CD4-positive, alpha-beta T cell treated with Interleukin-2 at 100 ng/mL for 4 hours (primary cell): ENCODE measurements around the gene CABCOCO1.
"Not testable (repeated sequence)": the region's sequence is repeated elsewhere in the genome, so short reads cannot be mapped to it uniquely, and the experiment has no call there.

Source experiments
- DNase-seq: peaks from one replicate; pipeline ENCODE4 v3.0.0-alpha.2; 2020; ENCODE audit warnings: low spot score

The CABCOCO1 gene

DNA sequence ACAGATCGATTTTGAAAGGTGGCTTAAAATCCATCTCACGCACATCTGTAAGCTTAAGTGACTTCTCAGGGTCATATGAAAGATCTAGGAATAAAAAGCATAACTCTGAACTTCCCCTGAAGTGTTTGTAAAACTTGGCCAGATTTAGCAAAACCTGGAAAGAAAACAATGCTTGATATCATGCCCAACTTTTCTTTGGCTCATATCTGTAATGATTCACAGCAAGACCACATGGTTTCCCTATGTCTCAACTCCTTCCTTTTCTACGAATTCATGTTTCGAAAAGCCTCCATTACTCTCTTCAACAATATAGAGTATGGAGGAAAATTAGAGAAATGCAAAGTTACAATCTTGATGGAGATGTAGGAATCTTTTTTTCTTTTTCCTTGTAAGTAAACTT lies 20.1 kb upstream of the CABCOCO1 start:
- no peak for DNase-seq

DNA sequence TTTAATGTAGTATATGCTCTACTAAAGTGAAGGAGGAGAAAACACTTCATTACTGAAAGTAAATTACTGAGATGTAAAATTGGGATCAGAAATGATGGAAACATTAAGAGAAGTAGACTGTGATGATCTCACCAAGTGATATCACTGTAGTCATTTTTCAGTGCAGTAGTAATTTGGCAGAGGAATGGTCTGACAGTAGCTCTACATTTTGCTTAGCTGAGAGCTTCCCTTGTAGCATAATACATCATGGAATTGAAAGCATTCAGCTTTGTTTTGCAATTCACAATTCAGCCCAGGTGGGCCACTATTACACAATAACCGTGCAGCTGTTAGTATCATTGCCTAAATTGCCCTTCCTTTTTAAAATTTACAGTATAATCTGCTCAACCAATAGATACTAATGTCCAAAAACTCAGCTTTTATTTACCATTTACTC lies 19.4 kb upstream of the CABCOCO1 start:
- no peak for DNase-seq

- no peak for DNase-seq
These were observed 9.0 kb upstream of the CABCOCO1 start for GRCh38 chr10:61653699-61654098.

DNA sequence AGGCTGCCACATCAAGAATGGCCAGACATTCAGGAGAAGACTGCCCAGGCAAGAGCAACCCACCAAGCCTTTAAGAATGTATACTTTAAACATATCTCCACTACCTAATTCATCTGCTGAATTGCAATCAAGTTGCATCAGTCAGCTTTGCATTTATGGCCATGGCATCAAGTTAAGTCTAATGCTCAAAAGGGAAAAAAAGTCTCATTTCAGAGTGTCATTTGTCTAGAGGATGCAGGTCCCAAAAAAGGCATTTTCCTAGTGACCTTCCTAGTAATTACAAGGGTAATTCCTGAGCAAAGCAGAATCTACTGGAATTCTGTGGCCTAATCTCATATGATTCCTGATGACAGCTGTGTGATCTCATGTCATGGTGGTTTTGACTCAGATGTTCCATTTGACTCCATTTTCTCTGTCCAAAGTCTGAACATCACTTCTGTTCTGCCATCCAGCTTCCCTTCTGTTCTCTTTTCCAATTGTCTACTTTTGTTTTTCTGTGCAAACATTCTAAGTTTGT lies 7.3 kb upstream of the CABCOCO1 start:
- no peak for DNase-seq

DNA sequence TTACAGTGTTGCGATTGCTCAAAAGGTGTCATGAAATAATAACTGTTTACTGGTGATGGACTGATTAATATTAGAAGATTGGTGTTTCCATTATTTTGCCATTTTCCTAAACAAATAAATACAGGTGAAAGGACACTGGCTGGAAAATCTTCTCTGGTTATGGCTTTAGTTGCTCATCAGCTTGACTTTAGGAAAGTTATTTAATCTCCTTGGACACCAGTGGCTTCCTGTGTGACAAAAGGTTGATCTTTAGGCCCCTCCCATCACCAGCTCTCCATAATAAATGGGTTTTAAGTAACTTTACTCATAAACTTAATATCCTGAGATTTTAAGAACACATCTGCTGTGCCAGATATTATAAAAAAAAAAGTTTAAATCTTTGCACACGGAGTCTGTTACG lies 737 bp downstream of the CABCOCO1 start:
- DNase-seq = no peak

DNA sequence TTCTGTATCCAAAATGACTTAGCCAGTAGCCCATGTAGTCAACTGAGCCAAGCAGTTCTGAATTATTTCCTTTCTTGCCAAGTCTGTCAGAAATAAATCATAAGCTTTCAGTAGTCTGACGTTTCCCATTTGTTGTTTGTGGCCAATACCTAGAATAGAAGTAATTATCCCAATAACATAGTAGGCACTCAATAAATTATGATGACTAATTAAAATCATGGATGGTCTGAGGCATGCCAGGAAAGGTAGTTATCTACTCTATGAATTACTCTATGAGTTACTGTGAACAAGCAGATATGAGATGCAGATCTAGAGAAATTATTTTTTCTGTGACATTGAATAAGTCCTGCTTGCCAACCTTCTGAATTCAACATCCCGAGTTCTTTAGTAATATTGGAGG lies 2.3 kb downstream of the CABCOCO1 start:
- DNase-seq = no peak

DNA sequence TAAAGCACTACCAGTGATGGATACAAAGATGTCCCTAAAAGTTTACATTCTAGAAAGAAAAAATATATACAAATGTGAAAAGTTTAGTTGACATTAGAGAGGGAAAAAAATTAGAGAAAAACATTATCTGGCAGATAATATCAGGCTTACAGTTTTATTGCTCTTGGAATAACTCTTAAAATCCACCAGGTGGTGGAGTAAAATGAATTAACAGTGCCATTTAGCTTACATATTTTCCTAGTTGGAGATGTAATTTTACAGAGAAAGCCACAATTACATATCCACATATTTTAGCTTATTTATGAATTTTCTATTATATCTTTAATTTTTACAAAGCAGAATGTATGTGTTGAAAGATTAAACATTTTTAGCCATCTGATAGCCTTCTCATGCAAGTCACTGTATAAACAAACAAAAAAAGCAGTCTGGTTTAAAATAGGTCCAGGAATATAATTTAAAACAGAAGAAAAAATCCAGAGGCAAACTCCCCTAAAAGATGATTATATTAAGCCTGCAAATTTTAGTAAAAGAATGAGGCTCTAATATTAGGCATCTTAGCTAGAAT lies 6.5 kb downstream of the CABCOCO1 start:
- DNase-seq = no peak

DNA sequence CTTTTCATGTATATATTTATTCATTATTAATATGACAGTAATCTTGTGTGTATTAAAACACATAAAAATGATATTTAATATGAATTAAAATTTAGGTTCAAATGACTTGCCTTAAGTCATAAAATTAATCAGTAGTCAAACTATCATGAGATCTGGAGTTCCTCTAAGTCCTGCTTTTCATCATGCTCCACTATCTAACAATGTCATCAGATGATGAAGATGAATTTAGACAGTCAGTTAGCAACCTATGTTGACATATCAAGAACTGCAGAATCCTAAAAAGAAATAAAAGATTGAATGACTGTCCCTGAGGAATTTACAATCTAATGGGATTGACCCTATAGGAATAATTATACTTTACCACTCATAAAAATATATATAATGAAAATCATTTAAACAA lies 7.1 kb downstream of the CABCOCO1 start:
- DNase-seq = no peak

DNA sequence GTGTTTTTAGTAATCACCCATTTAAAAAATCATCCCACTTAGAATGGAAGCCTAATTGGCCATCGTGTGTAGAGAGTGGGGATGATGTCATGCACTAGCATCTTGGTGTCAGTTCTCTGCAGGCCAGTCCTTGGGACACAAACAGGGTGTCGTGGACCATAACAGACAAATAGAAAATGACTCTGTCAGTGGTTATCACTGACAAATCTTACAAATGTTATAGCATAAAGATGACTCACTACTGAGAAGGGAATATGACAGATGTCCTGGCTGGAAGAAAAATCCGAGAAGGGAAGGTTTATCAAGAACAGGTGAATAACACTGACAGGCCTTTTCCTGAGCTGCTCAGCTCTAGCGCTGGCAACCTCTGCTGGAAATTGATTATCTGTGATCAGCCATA lies 10.6 kb downstream of the CABCOCO1 start:
- no peak for DNase-seq

- no peak for DNase-seq
These were observed 19.6 kb downstream of the CABCOCO1 start for GRCh38 chr10:61682323-61682722.

- no peak for DNase-seq
These were observed 20.6 kb downstream of the CABCOCO1 start for GRCh38 chr10:61683319-61683718.

GRCh38 chr10:61684894-61685507 lies 22.3 kb downstream of the CABCOCO1 start:
- DNase-seq = no peak

GRCh38 chr10:61688551-61689308 lies 26.0 kb downstream of the CABCOCO1 start:
- DNase-seq = no peak

DNA sequence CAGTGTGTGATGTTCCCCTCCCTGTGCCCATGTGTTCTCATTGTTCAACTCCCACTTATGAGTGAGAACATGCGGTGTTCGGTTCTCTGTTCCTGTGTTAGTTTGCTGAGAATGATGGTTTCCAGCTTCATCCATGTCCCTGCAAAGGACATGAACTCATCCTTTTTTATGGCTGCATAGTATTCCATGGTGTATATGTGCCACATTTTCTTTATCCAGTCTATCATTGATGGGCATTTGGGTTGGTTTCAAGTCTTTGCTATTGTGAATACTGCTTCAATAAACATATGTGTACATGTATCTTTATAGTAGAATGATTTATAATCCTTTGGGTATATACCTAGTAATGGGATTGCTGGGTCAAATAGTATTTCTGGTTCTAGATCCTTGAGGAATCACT lies 28.9 kb downstream of the CABCOCO1 start:
- not testable (repeated sequence) for DNase-seq

GRCh38 chr10:61692447-61693010 lies 29.8 kb downstream of the CABCOCO1 start:
- DNase-seq = no peak

DNA sequence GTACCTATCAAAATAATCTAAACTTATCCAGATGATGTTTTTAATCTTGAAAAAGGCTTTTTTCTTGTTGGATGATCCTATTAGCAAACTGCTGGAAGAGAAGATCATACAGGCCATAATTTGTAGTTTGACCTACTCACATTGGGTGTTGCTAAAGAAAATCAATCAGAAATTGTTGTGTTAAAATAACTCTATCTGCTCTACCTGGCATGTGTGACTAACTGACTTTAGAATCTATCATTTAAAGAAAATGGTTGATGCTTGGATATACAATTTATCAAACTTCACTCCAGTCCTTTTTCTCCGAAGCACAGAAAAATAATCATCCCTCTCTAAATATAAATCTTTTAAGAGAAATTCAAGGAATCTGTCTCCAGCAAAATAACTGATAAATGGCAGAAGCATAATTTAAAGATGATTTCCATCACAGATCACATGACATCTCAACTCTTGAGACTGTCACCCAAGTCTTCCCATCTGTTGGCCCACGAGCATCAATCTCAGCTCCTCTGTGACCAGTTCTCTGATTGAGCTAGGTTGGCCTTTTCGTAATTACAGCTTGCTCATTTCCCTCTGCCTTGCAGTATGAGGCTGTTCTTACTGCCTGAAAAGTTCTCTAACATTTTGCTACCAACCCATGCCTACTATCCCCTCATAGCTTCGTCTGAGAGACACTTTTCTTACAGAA lies 36.4 kb downstream of the CABCOCO1 start:
- no peak for DNase-seq

DNA sequence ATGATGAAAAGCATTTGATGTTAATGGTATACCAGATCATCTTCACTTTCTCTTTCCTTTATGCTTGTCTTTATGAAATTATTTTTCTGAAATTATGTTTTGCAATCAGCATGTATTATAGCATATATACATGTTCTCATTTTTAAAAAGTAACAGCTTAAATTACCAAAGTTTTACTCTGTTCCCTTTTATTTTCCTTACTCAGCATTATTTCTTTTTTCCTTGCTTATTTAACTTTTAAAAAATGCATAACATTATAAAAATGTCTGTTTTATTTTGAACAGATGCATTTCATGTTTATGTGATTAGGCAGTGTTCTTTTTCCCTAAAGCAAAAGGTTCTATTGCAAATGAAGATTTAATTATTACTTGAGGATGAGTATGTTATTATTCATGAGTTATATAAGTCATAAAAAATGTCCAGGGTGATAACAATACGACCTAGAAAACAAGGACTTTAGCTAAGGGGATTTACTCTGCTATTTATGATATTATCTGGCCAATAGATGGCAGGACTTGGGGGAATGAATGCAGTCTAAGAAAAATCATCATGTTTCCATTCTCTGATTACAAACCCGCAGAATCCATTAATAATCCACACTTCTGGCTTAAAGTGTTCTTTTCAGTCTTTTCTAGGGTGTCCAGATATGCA lies 38.5 kb downstream of the CABCOCO1 start:
- no peak for DNase-seq

DNA sequence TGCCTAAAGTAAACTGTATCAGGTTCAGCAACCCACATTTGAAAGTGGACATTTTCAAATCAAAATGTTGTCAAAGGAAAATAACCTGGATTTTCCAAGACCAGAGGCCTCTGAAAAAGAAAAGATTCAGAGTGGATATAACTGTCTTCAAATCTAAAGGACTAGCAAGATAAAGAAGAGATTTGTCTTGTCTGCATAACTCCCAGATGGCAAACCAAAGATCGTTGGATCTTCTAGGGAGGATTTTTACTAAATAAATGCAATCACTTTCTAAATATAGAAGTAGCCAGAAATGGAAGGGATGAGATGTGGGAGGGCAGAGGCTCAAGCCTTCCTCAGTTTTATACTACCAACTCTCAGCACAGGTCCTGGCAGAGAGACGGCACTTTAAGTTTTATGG lies 39.0 kb downstream of the CABCOCO1 start:
- no peak for DNase-seq

DNA sequence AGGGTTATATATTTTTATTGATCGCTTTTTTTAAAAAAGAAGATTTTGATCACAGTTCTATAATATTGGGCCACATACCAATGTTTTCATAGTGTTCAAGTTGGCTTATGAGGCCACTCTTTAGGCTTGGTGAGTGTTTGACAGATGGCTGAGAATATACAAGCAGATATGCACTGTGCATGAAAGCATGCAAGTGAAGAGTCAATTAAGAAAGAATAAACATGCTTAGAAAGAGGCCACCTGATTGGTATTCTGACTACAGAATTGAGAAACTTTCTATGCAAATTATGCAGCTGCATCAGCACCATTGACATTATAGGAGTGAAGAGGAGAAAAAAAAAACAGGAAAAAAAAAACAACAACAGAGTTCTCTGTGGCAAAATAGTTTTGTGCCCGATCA lies 39.9 kb downstream of the CABCOCO1 start:
- DNase-seq = no peak

GRCh38 chr10:61705022-61705613 lies 42.4 kb downstream of the CABCOCO1 start:
- DNase-seq = no peak

GRCh38 chr10:61708846-61709245 lies 46.1 kb downstream of the CABCOCO1 start:
- DNase-seq = no peak
